HG03095 (cell line): ENCODE results near the gene NOG.

Experiments
- ATAC-seq: cut with Tn5 transposase; IDR thresholded peaks from one replicate; pipeline ENCODE4 v1.9.1; 2021; ENCODE audit warnings: moderate library complexity; ENCODE audit not compliant: unreplicated experiment

Gene NOG

DNA sequence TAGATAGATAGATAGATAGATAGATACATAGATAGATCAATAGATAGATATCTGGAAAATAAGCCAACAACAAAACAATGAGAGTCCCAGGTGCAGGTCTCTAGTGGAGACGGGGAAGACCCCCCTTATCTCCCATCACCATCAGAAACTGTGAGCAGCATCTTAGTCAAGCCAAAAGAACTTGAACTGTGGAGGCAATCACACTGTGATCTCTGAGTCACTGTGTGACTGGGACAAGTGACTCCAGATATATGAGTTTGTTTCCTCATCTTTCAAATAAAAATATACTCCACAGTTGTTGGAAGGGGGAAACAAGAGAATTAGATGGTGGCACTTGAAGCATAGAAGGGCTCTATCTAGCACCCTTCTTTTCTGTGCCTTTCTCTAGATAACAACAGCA lies 42.1 kb downstream of the NOG start:
- ATAC-seq = no peak

DNA sequence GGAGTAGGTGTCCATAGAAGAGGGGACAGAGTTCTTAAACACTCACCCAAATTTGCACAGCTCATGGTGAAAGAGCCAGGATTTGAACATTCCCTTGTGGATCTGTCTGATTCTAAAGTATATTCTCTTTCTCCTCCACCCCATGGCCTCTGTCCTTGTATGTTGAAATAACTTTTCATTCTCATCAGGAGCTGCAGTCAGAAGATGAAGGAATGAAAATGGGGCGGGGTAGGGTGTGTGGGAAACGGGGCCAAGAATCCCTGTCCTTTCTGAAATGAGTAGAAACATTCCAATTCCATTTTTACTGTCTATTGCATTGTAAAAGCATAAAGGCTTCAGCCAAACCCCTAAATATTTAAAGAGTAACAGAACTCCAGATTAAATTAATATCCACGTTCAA lies 42.8 kb downstream of the NOG start:
- ATAC-seq = no peak

- ATAC-seq = no peak
These were observed 43.8 kb downstream of the NOG start for GRCh38 chr17:56637254-56637653.

GRCh38 chr17:56638591-56639051 lies 45.1 kb downstream of the NOG start:
- no peak for ATAC-seq

DNA sequence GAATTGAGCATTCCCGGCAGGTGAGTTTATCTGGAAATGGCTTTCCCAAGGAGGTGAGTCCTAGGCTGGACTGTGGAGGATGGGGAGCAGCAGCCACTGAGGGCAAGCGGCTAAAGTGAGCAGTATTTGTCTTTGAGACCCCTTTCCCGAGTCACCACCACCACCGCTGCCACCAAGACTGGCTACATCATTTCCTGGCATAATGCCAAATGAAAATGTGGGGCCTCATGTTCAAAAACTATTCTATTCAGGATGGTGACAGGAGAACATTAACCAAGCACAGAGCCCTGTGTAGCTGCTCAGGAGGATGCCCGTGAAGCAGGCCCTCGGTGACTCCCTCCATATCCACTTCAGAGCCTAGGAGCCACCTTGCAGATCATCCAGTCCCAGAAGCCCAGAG lies 46.0 kb downstream of the NOG start:
- ATAC-seq = no peak

DNA sequence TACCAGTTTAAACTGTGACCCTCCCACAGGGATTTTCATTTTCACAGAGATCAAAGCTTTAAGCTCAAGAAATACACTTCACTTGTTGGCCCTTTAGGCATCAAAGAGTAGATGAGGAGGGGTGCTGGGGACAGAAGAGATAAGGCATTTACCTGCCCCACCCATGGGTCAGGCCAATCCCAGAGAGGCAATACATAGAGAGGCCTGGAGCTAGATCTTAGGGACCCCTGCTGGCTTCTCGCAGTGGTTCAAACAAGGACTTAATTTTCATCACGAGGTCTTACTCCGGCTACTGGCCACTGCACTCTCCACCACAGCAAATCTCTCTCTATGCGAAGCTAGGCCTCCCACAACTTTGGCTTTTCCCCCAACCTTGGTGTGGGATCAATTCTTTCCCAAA lies 46.6 kb downstream of the NOG start:
- ATAC-seq = no peak

- no peak for ATAC-seq
These were observed 47.9 kb downstream of the NOG start for GRCh38 chr17:56641373-56641772.

- no peak for ATAC-seq
These were observed 48.4 kb downstream of the NOG start for GRCh38 chr17:56641894-56642293.

DNA sequence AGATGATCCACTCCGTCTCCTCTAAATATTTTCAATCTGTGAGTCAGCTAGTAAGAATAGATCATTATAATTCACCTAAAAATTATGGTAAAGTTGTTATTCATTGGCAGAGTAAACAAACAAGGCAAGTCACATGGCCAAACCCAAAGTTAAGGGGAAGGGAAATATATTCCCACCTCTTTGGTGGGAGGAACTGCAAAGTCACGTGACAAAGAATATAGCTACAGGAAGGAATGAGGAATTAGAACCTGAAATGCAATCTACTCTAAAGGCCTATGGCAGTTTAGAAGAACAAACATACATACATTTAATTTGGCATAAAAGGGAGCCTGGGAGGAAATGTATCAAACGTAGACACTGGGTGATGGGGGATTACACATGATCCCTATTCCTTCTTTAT lies 48.9 kb downstream of the NOG start:
- ATAC-seq = no peak
